HepG2 (cell line): Measurements from ENCODE around the gene MARCHF9. TPM values are rescaled to one million over a fixed set of nuclear protein-coding genes. Genes with fewer than 3 reads are reported as not detected.

ENCODE experiments used
- FOXK1 ChIP-seq: sonication (generic); formaldehyde crosslinking; IDR thresholded peaks from 2 replicates; pipeline ENCODE4 v1.4.0; 2020; ENCODE audit warnings: low read depth, missing genetic modification reagents, borderline replicate concordance
- HOXA3 ChIP-seq: sonication (generic); formaldehyde crosslinking; IDR thresholded peaks from 2 replicates; pipeline ENCODE4 v1.5.0; 2020; ENCODE audit warnings: missing genetic modification reagents
- IRF2 ChIP-seq: IDR thresholded peaks from 2 replicates; pipeline ENCODE4 v1.6.1; 2018; ENCODE audit warnings: missing genetic modification reagents, missing compliant biosample characterization
- MYPOP ChIP-seq: sonication (generic); formaldehyde crosslinking; IDR thresholded peaks from 2 replicates; pipeline ENCODE4 v1.8.1; 2023; ENCODE audit warnings: mild to moderate bottlenecking, moderate library complexity, missing genetic modification reagents
- POLR2AphosphoS5 ChIP-seq: IDR thresholded peaks from 2 replicates; pipeline ENCODE4 v1.6.1; 2012; ENCODE audit warnings: low read depth, low read length
- RBM39 ChIP-seq: fragments of 200-400 bp; formaldehyde crosslinking; IDR thresholded peaks from one replicate; pipeline ENCODE4 v1.6.1; 2018; ENCODE audit warnings: antibody characterized with exemption, mild to moderate bottlenecking, low read depth, low read length; ENCODE audit not compliant: poor library complexity, severe bottlenecking
- SIN3B ChIP-seq: fragments of 150-350 bp; IDR thresholded peaks from 2 replicates; pipeline ENCODE4 v1.6.1; 2014; ENCODE audit warnings: low read length
- SRSF1 ChIP-seq: fragments of 200-400 bp; formaldehyde crosslinking; optimal IDR thresholded peaks from 2 replicates; pipeline ENCODE3; 2017; ENCODE audit warnings: mild to moderate bottlenecking, low read depth, low read length, moderate library complexity
- THAP7 ChIP-seq: sonication (generic); formaldehyde crosslinking; IDR thresholded peaks from 2 replicates; pipeline ENCODE4 v1.8.1; 2023; ENCODE audit warnings: mild to moderate bottlenecking, missing genetic modification reagents
- THYN1 ChIP-seq: sonication (generic); formaldehyde crosslinking; IDR thresholded peaks from 2 replicates; pipeline ENCODE4 v1.8.1; 2023; ENCODE audit warnings: low read depth, mild to moderate bottlenecking, moderate library complexity, missing genetic modification reagents, borderline replicate concordance
- ZBTB40 ChIP-seq, 2 experiments: fragments of 450-650 bp in 1 of 2; sonication (generic) in 1 of 2; formaldehyde crosslinking in 1 of 2; IDR thresholded peaks; 2 replicates each; pipeline versions ENCODE4 v1.6.1 to v1.8.0; 2016 to 2022; ENCODE audit warnings: antibody characterized with exemption in 1 of 2, mild to moderate bottlenecking in 1 of 2, missing genetic modification reagents in 1 of 2
- ZFYVE20 ChIP-seq: sonication (generic); formaldehyde crosslinking; IDR thresholded peaks from 2 replicates; pipeline ENCODE4 v1.8.0; 2023; ENCODE audit warnings: low read depth, mild to moderate bottlenecking, moderate library complexity, missing genetic modification reagents, borderline replicate concordance
- ZNF782 ChIP-seq: sonication (generic); formaldehyde crosslinking; IDR thresholded peaks from 2 replicates; pipeline ENCODE4 v1.4.0; 2020; ENCODE audit warnings: missing genetic modification reagents, mild to moderate bottlenecking, borderline replicate concordance
- ZNF790 ChIP-seq: sonication (generic); formaldehyde crosslinking; IDR thresholded peaks from 2 replicates; pipeline ENCODE4 v1.8.0; 2022; ENCODE audit warnings: missing genetic modification reagents, mild to moderate bottlenecking, borderline replicate concordance
- ZSCAN25 ChIP-seq: sonication (generic); formaldehyde crosslinking; IDR thresholded peaks from 2 replicates; pipeline ENCODE4 v1.8.0; 2022; ENCODE audit warnings: mild to moderate bottlenecking, missing genetic modification reagents
- polyA plus RNA-seq, 8 experiments: library from polyadenylated mRNA; depleted of rRNA in 3 of 8; stranded (reverse) in 7 of 8; unstranded in 1 of 8; fragments of >200 nt; fragmentation: Illumina TruSeq in 4 of 8; extraction: Trizol in 4 of 8; gene quantifications; 2 replicates each; pipeline versions ENCODE4 v1.2.1 to v1.2.3, GENCODE V29; 2011 to 2016; ENCODE audit warnings: low read depth in 4 of 8, missing spikeins in 1 of 8, mixed read lengths in 1 of 8; ENCODE audit not compliant: insufficient read depth in 1 of 8
- total RNA-seq, 5 experiments: library from RNA; depleted of rRNA; stranded (reverse); fragments of >200 nt; fragmentation: Illumina TruSeq; extraction: Trizol; gene quantifications; 2 replicates each; pipeline ENCODE4 v1.2.3, GENCODE V29; 2016; ENCODE audit warnings: low read depth in 1 of 5
- TF ChIP-seq, protein P1 (sequence below): sonication (generic); formaldehyde crosslinking; IDR thresholded peaks from 2 replicates; pipeline ENCODE4 v1.5.0; 2020; ENCODE audit warnings: missing genetic modification reagents, mild to moderate bottlenecking, borderline replicate concordance

MARCHF9 gene
- total and polyA plus RNA-seq, 2 of the 13 experiments (the other 11 are each of a cell fraction or from before 2014, with no cell fraction given) = 5.7 to 9.6 TPM

DNA sequence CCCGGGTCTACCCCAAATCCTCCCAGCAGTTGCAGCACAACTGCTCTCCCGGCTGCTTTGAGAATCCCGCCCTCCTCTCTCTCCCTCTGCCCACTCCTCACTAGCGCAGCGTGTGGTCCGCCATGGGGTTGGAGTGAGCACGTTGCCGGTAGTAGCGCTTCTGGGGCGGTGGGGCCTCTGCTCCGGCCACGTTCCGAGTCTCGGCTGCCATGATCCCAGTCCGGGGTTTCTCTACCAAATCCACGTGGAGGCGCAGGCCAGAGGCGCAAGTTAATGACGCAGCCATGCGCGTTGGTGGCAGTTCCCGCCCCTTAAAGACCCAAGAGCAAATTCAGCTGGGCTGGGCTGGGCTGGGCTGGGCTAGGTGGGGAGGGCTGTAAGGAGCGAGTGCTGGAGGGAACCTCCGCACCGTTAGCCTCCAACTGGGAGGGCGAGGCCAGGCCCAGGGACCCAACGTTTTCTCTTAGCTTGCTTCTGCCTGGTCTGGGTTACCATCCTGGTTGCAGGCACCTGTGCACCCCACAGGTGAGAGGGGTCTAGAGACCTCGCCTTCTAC lies 17.0 kb downstream of the MARCHF9 start, which contains the start of gene METTL1 (continued):
- TF ChIP-seq ZBTB40 (IDR thresholded peaks at IDR 0.05) = no peak
- TF ChIP-seq ZBTB40 (CRISPR knock-in tag; IDR thresholded peaks at IDR 0.05) = peak; percentile 77
- no peak for TF ChIP-seq THYN1
- peak; percentile 84 for TF ChIP-seq SIN3B
- peak; percentile 98 for TF ChIP-seq HOXA3
- TF ChIP-seq MYPOP (CRISPR knock-in tag) = peak; percentile 64; the same call in 1 of the 2 replicates
- TF ChIP-seq, protein P1, sequence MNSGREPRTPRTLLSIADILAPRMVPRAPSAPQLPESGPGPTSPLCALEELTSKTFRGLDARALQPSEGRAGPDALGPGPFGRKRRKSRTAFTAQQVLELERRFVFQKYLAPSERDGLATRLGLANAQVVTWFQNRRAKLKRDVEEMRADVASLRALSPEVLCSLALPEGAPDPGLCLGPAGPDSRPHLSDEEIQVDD = 0 out of 2 replicates have a peak, but pooled peaks have one; percentile 31
- peak; percentile 85 for TF ChIP-seq SRSF1
- 0 out of 2 replicates have a peak, but pooled peaks have one; percentile 61 for TF ChIP-seq ZSCAN25 (CRISPR knock-in tag)
- TF ChIP-seq IRF2 (CRISPR knock-in tag) = peak; percentile 82; the same call in 1 of the 2 replicates
- peak; percentile 97 for TF ChIP-seq ZNF782 (CRISPR knock-in tag)
- TF ChIP-seq ZFYVE20 (CRISPR knock-in tag) = no peak
- TF ChIP-seq ZNF790 (CRISPR knock-in tag) = peak; percentile 62; the same call in 1 of the 2 replicates
- TF ChIP-seq THAP7 = peak; percentile 93
- TF ChIP-seq POLR2AphosphoS5 = peak; percentile 89
- TF ChIP-seq RBM39 = peak; percentile 62
- TF ChIP-seq FOXK1 (CRISPR knock-in tag) = peak; percentile 92
